GM19351 (cell line): ENCODE measurements around the gene C8B.

Source experiments
- ATAC-seq: cut with Tn5 transposase; IDR thresholded peaks from one replicate; pipeline ENCODE4 v1.9.1; 2021; ENCODE audit warnings: mild to moderate bottlenecking, moderate library complexity; ENCODE audit not compliant: unreplicated experiment

The C8B gene

DNA sequence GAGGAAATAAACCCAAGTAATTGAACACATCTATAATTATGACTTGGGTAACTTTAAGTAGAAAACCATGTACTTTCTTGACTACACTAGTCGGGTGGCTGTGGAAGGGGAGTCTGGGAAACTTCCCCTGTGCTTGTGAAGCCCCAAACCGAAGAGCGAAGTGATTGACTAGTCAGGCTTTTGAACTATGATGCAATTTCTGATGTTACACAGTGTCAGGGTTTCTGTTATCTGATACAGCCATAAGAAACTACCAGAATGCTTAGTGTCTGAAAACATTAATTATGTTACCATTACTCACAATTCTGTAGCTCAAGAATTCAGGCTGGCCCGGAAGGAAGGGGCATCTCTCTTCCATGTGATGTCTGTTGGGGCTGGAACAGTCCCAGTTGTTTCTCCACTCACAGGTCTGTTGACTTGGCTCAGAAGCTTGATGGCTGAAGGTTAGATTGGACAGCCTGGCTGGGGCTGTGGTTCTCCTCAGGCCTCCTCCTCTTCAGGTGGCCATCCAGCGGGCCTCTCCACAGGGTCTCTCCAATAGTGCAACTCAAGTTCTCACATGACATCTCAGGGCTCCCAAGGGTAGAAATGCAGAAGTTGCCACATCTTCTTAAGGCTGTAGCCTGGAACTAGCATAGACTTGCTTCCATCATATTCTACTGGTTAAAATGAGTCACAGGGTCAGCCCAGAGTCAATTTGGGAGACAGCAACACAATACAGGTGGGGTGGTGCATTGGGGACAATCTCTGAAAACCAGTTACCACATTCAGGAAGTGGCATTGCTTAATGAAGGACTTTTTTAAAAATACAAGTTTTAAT is 8.3 kb upstream of the C8B start:
- ATAC-seq = no peak

DNA sequence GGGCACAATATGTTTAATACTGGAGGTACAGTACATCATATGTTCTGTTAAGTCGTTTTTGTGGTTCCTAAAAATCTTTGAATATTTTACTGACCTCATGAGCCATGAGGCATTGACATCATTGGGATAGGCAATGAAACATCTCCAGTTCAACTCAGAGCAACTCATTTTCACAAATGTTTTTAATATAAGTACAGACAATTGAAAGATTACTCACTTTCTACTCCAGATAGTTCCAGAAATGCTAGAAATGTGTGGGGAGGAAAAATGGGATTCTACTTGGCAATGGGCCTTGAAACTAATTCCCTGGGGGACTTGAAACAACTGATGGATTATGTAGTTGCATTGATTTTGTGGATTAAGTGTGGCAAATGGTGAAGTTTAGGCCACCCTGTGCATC is 7.2 kb upstream of the C8B start:
- ATAC-seq = no peak

- ATAC-seq = no peak
Observed at GRCh38 chr1:56970280-56970679, 4.5 kb upstream of the C8B start.

DNA sequence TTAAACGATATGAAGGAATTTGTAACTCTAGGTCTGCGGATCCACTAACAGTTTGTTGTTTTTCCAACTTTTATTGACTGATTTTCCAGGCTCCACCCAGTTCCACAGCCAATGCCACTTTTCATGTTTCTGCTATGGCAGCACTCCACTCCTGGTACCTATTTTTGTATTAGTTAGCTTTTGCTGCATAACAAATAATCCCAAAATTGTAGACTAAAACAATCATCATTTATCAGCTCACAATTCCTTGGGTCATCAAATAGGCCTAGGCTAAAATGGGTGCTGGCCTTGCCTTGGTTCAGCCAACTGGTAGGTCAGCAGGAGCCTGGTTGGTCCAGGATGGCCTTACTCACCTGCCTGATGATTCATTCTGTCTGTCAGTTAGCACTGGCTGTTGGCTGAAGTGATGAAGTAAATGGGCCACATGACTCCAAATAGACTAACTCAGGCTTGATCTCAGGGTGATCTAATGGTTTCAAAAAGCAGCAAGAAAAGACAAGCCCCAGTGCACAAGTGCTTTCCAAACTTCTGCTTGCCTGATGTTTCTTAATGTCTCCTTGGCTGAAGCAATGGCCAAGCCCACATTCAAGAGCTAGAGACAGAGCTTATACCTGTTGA is 3.2 kb upstream of the C8B start:
- ATAC-seq = no peak

DNA sequence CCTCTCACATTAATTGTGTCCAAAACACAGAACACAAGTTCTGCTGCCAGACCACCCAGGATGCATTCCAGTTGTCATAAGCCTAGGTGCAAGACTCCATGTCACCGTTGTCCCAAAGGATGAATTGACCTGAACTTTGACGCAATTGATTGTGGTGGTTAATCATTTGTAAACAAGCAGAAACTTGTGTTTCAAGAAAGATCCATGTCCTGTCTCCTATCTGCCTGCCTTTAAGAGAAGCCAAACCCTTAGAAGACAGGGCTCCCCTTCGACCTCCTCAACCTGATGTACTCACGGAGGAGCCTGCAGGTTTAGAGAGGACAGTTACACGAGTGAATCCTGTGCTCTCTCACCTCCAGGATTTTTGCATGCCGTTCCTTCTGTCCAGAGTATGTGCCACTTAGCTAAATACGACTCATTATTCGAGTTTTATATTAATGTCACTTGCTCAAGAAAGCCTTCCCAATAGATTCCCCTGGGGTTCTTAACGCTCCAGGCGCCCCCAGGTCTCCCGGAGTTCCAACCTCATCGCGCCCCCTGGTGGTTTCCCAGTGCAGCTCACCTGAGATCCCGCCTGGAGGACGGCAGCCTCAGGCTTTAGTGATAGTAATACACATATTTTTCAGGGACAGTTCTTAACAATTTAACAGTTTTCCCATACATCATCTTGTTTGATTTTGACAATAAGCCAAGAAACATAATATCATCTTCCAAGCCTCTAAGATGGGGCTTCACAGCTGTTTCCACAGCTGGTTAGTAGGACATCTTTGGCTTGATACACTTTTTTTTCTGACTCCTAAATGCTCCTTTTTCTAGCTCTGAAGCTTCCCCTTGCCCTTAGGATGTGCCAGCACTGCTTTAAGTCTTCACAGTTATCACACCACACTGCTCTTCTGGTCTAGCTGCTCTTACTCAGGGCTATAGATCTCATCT is 2.4 kb upstream of the C8B start:
- no peak for ATAC-seq

DNA sequence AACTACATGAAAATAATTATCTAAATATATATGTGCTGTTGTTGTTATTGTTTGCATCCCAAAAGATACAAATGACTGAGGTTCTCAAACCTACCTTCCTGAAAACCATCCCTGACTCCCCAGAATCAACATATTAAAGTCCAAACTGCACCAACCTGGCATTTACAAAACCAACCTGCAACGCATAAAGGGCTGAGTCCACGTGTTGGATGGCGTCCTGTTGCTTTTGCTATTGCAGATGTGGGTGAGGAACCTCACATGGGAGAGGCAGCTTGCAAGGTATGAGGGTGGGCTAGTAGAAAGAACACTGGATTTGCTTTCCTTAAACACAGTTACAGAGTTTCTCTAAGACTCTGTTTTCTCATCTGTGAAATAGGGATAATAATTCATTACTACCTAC is 1.5 kb upstream of the C8B start:
- ATAC-seq = no peak

DNA sequence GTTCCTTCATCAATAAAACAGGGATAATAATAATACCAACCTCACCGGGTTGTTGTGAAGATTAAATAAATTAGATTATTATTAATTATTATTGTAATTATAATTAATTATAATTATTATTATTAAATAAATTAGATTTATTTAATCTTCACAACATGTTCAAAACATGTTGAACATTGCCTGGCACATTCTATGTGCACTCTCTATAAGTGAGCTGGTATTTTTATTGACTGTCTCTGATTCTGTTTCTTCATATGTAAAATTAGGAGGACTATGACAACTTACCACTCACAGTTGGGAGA is 834 bp upstream of the C8B start:
- ATAC-seq = no peak

- no peak for ATAC-seq
Observed at GRCh38 chr1:56965191-56965590, 624 bp downstream of the C8B start.

DNA sequence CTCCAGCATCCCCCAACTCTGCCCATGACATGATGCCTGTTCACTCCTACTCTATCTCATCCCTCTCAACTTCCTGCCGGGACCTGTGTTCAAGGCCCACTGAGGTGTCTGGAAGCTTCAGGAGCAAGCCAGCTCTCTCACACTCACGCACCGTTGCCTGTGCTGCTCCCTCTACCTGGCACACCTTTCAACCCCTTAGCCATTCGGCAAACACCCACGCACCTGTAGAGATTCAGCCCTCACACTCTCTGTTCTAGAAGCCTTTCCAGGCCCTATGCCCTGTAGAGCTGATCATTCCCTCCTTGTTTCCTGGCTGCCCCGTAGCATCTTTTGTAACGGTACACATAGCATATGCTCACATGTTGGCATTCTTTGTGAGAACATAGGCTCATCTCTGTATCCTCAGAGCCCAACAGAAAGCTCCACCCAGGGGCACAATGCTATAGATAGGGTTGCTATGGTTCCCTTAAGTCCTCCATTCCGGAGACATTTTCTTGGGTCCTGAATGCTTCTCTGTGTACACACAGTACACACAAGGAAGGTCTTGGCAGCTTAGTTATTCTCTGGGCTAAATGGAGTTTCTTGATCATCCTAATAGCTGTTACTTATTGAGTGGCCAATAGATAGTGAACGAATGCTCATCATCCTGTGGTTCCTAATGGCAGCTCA is 1.3 kb downstream of the C8B start:
- no peak for ATAC-seq

GRCh38 chr1:56963667-56964066 is 2.1 kb downstream of the C8B start:
- no peak for ATAC-seq

DNA sequence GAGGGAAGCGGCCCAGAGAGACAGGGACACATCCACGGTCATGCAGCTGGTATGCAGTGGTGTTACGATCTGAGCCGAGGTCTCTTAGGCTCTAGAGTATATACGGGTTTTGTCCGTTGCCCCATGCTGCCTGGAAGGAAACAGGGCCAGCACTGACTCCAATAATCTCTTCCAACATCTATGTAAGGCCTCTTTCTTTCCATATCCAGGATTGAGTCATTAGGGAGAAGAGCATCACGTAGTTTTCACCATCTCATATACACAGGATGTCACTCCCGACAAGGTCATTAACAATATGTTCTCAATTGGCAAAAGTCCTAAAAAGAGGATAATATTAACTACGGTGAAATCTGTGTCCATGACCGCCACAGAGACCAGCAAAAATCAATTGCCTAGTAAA is 4.4 kb downstream of the C8B start:
- no peak for ATAC-seq

GRCh38 chr1:56958526-56958925 is 7.3 kb downstream of the C8B start:
- ATAC-seq = no peak

- ATAC-seq = no peak
Observed at GRCh38 chr1:56957931-56958330, 7.9 kb downstream of the C8B start.

DNA sequence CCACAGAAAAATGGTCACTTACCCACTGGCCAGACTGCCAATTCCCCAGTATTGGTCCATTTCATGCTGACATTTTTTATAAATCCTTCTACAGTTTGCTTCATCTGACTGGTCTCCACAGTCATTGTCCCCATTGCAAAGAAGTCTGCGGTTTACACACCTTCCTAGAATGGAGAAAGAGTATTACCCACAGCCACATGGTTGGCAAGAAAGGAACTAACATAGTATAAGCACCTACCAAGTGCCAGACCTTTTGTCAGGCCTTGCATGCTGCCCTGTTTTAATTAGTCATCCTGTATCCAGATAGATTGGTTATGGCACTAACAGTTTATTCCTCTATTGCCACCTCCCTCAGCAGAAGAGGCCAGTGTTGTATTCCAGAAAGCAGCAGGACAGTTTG is 11.2 kb downstream of the C8B start:
- ATAC-seq = no peak

- no peak for ATAC-seq
Observed at GRCh38 chr1:56953386-56953785, 12.4 kb downstream of the C8B start.

GRCh38 chr1:56952501-56952900 is 13.3 kb downstream of the C8B start:
- ATAC-seq = no peak

GRCh38 chr1:56948403-56949023 is 17.3 kb downstream of the C8B start:
- no peak for ATAC-seq

DNA sequence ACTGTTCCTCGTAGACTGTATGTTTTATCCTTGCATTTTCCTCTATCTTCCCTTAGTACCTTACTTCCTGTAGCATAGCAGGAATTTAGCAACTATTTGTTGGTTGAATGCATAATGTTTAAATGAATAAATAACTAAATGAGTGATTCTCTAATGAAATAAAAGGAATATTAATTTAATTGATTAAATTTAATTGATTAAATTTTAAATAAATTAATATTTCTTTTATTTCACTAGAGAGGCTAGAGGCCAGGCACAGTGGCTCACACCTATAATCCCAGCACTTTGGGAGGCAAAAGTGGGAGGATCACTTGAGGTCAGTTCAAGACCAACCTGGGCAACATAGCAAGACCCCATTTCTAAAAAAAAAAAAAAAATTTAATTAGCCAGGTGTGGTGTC is 25.8 kb downstream of the C8B start:
- ATAC-seq = no peak

GRCh38 chr1:56939209-56939608 is 26.6 kb downstream of the C8B start:
- ATAC-seq = no peak

GRCh38 chr1:56938646-56939045 is 27.2 kb downstream of the C8B start:
- ATAC-seq = no peak
